HepG2 (cell line): ENCODE results near the gene GSC2. TPM values are rescaled to one million over a fixed set of nuclear protein-coding genes. Genes with fewer than 3 reads are reported as not detected.

Source experiments
- ATAC-seq: fragments of 200-7000 bp; cut with Tn5 transposase; 3 replicates; pipeline ENCODE4 v1.9.1; 2020; ENCODE audit warnings: mild to moderate bottlenecking, moderate library complexity
- BruUV-seq: library from RNA; stranded (reverse); fragments of 400-500 nt; replicated peaks from 2 replicates; lab custom pipeline; 2021; lab: Mats Ljungman, UMichigan
- CTCF ChIA-PET: fragments of 300-600 bp; formaldehyde crosslinking; extraction: SDS; loops from one replicate; lab custom pipeline; 2021; ENCODE audit warnings: low total read pairs, inconsistent platforms, low intra/inter-chr PET ratio; lab: Yijun Ruan, JAX
- POLR2A ChIA-PET: fragments of 350-600 bp; sonication (Branson Sonifier 250); formaldehyde crosslinking; loops from one replicate; lab custom pipeline; 2020; ENCODE audit warnings: antibody characterized with exemption, inconsistent platforms; lab: Yijun Ruan, JAX
- DNase-seq: peaks from one replicate; pipeline ENCODE4 v3.0.0-alpha.2; 2015; ENCODE audit warnings: low spot score
- FAIRE-seq: peaks from 3 replicates; lab custom pipeline; 2011; peaks lifted over from hg19 to GRCh38; lab: Jason Lieb, UNC
- H2AFZ ChIP-seq: one replicate; pipeline ENCODE4 v1.6.1; 2011; ENCODE audit warnings: low read length, inconsistent platforms
- H3K27ac ChIP-seq: fragments of 300-600 bp; 3 replicates; pipeline ENCODE4 v1.8.0; 2011; ENCODE audit warnings: mixed run types, mild to moderate bottlenecking, mixed read lengths, low read length, inconsistent platforms; ENCODE audit not compliant: insufficient read depth; ENCODE audit errors: extremely low read length
- H3K27me3 ChIP-seq, 2 experiments: fragments of 200-600 bp in 1 of 2; 2 replicates in 1 of 2; 3 replicates in 1 of 2; pipeline versions ENCODE4 v1.6.0 to v1.8.0; 2011; ENCODE audit warnings: low read length in 2 of 2, mild to moderate bottlenecking in 2 of 2, moderate library complexity in 2 of 2, inconsistent platforms in 1 of 2; ENCODE audit not compliant: insufficient read depth in 2 of 2, control insufficient read depth in 1 of 2
- H3K36me3 ChIP-seq, 2 experiments: fragments of 200-600 bp in 1 of 2; replicated peaks in 1 of 2; 2 replicates in 1 of 2; 3 replicates in 1 of 2; pipeline versions ENCODE4 v1.5.1 to v1.8.0; 2011; ENCODE audit warnings: low read length in 2 of 2, inconsistent platforms in 1 of 2; ENCODE audit not compliant: insufficient read depth in 2 of 2, control insufficient read depth in 1 of 2
- H3K4me1 ChIP-seq: 2 replicates; pipeline ENCODE4 v1.5.1; 2012; ENCODE audit warnings: low read length, inconsistent platforms; ENCODE audit not compliant: insufficient read depth
- H3K4me2 ChIP-seq: 2 replicates; pipeline ENCODE4 v1.6.0; 2011; ENCODE audit warnings: low read depth, low read length, inconsistent platforms
- H3K4me3 ChIP-seq, 3 experiments: fragments of 200-600 bp in 1 of 3; sonication (generic), shearing (Covaris generic) in 1 of 3; replicated peaks in 1 of 3; 2 replicates each; pipeline ENCODE4 v1.5.1; 2011 to 2016; ENCODE audit warnings: low read length in 3 of 3, inconsistent platforms in 2 of 3, low read depth in 2 of 3, mild to moderate bottlenecking in 2 of 3, control low read depth in 1 of 3, mixed read lengths in 1 of 3; ENCODE audit not compliant: insufficient read depth in 1 of 3
- H3K79me2 ChIP-seq: one replicate; pipeline ENCODE4 v1.6.1; 2011; ENCODE audit warnings: low read length, inconsistent platforms; ENCODE audit not compliant: insufficient read depth
- H3K9ac ChIP-seq: 2 replicates; pipeline ENCODE4 v1.6.0; 2011; ENCODE audit warnings: mild to moderate bottlenecking, low read depth, low read length, inconsistent platforms; ENCODE audit not compliant: insufficient read depth
- H3K9me3 ChIP-seq: 2 replicates; pipeline ENCODE4 v1.5.1; 2012; ENCODE audit warnings: mild to moderate bottlenecking, low read length
- H4K20me1 ChIP-seq: 2 replicates; pipeline ENCODE4 v1.6.0; 2011; ENCODE audit warnings: inconsistent platforms, mild to moderate bottlenecking, low read length, moderate library complexity; ENCODE audit not compliant: insufficient read depth
- GABPB1 ChIP-seq: IDR thresholded peaks from 2 replicates; pipeline ENCODE4 v1.6.1; 2016; ENCODE audit warnings: mild to moderate bottlenecking, missing genetic modification reagents, moderate library complexity, missing compliant biosample characterization
- MAFF ChIP-seq: IDR thresholded peaks from 2 replicates; pipeline ENCODE4 v1.6.1; 2011; ENCODE audit warnings: low read depth, low read length, improper control_type of control experiment
- MAFK ChIP-seq, 2 experiments: IDR thresholded peaks in 1 of 2; conservative IDR thresholded peaks in 1 of 2; 2 replicates each; pipeline ENCODE4 v1.6.1; 2011; ENCODE audit warnings: improper control_type of control experiment in 2 of 2, low read length in 2 of 2
- NFYC ChIP-seq: IDR thresholded peaks from 2 replicates; pipeline ENCODE4 v1.6.1; 2016; ENCODE audit warnings: missing genetic modification reagents, missing compliant biosample characterization
- PRMT3 ChIP-seq: sonication (generic); formaldehyde crosslinking; IDR thresholded peaks from 2 replicates; pipeline ENCODE4 v1.8.1; 2022; ENCODE audit warnings: low read depth, mild to moderate bottlenecking, moderate library complexity, missing genetic modification reagents, borderline replicate concordance
- SIX1 ChIP-seq: sonication (generic); formaldehyde crosslinking; IDR thresholded peaks from 2 replicates; pipeline ENCODE4 v1.4.0; 2020; ENCODE audit warnings: missing genetic modification reagents, borderline replicate concordance
- ZNF44 ChIP-seq: sonication (generic); formaldehyde crosslinking; IDR thresholded peaks from 2 replicates; pipeline ENCODE4 v1.5.1; 2020; ENCODE audit warnings: mild to moderate bottlenecking, missing genetic modification reagents
- ZNF460 ChIP-seq: sonication (generic); formaldehyde crosslinking; IDR thresholded peaks from 2 replicates; pipeline ENCODE4 v1.5.1; 2020; ENCODE audit warnings: missing genetic modification reagents, mild to moderate bottlenecking, borderline replicate concordance
- WGBS: methylation state at CpG from one replicate; pipeline ENCODE4 v1.1.6; 2017; ENCODE audit warnings: low lambda C conversion rate; 5-methylcytosine and 5-hydroxymethylcytosine counted together
- in situ Hi-C: cut with HindIII; loops from 2 replicates; pipeline ENCODE4 v1.10.0; 2017; ENCODE audit warnings: low pct_unique_long_range_greater_than_20kb; ENCODE audit not compliant: extremely low pct_ligation_motif_present
- intact Hi-C: fragments of 100-400 bp; cut with micrococcal nuclease; formaldehyde crosslinking; loops from one replicate; pipeline ENCODE4 v1.10.0; 2022; ENCODE audit not compliant: unreplicated experiment
- polyA plus RNA-seq, 8 experiments: library from polyadenylated mRNA; depleted of rRNA in 3 of 8; stranded (reverse) in 7 of 8; unstranded in 1 of 8; fragments of >200 nt; fragmentation: Illumina TruSeq in 4 of 8; extraction: Trizol in 4 of 8; gene quantifications; 2 replicates each; pipeline versions ENCODE4 v1.2.1 to v1.2.3, GENCODE V29; 2011 to 2016; ENCODE audit warnings: low read depth in 4 of 8, missing spikeins in 1 of 8, mixed read lengths in 1 of 8; ENCODE audit not compliant: insufficient read depth in 1 of 8
- total RNA-seq, 5 experiments: library from RNA; depleted of rRNA; stranded (reverse); fragments of >200 nt; fragmentation: Illumina TruSeq; extraction: Trizol; gene quantifications; 2 replicates each; pipeline ENCODE4 v1.2.3, GENCODE V29; 2016; ENCODE audit warnings: low read depth in 1 of 5
- TF ChIP-seq, protein P1 (sequence below): sonication (generic); formaldehyde crosslinking; conservative IDR thresholded peaks from 2 replicates; pipeline ENCODE4 v1.8.0; 2022; ENCODE audit warnings: low read depth, missing genetic modification reagents

GSC2 gene
- total and polyA plus RNA-seq, 2 of the 13 experiments (the other 11 are each of a cell fraction or from before 2014, with no cell fraction given), result not detected

DNA sequence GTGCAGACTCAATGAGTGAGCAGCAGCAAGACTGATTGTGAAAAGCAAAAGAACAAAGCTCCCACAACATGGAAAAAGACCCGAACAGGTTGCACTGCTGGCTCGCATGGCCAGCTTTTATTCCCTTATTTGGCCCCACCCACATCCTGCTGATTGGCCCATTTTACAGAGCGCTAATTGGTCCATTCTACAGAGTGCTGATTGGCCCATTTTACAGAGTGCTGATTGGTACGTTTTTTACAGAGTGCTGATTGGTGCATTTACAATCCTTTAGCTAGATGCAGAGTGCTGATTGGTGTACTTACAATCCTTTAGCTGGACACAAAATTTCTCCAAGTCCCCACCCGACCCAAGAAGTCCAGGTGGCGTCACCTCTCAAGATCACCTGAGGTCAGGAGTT, 43.8 kb upstream of the GSC2 start:
- DNase-seq, result no peak
- in situ Hi-C loops, result no loop called here
- no peak for ATAC-seq
- H2AFZ ChIP-seq, result no peak overlapping the region
- ChIA-PET CTCF (no interaction called here), POLR2A (interaction anchor here (1.6 kb wide), 1 partner anchor 15 kb away, joined by 4 read pairs; the partner anchor contains the start of gene SLC25A1)
- intact Hi-C loops, result no loop called here
- no peaks in the 10 kb centered on the region for H3K79me2 ChIP-seq
- TF ChIP-seq ZNF460, result no peak
- TF ChIP-seq NFYC (CRISPR knock-in tag), result 0 out of 2 replicates have a peak, but pooled peaks have one; percentile 10
- TF ChIP-seq GABPB1 (CRISPR knock-in tag), result no peak
- no peak for TF ChIP-seq SIX1
- peak in 1 of 2 experiments; percentile 35; a peak in 1 of 4 replicates for TF ChIP-seq MAFK (conservative IDR thresholded peaks at IDR 0.05 in 1 of 2, IDR thresholded peaks at IDR 0.05 in 1 of 2; ENCODE audit: low read length in 2 of 2)
- TF ChIP-seq ZNF44 (CRISPR knock-in tag), result no peak
- peak; percentile 27; the same call in 1 of the 2 replicates for TF ChIP-seq MAFF
- TF ChIP-seq, protein P1, sequence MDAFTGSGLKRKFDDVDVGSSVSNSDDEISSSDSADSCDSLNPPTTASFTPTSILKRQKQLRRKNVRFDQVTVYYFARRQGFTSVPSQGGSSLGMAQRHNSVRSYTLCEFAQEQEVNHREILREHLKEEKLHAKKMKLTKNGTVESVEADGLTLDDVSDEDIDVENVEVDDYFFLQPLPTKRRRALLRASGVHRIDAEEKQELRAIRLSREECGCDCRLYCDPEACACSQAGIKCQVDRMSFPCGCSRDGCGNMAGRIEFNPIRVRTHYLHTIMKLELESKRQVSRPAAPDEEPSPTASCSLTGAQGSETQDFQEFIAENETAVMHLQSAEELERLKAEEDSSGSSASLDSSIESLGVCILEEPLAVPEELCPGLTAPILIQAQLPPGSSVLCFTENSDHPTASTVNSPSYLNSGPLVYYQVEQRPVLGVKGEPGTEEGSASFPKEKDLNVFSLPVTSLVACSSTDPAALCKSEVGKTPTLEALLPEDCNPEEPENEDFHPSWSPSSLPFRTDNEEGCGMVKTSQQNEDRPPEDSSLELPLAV, result no peak
- TF ChIP-seq PRMT3, result no peak
- H3K27me3 ChIP-seq, result no peaks in the 10 kb centered on the region
- no peak overlapping the region for H3K4me2 ChIP-seq
- H3K36me3 ChIP-seq, result peaks cover 0 to 2% of the 10 kb centered on the region in 2 experiments; a peak in 3 of 5 replicates
- no peaks in the 10 kb centered on the region for H4K20me1 ChIP-seq
- H3K9me3 ChIP-seq, result no peaks in the 10 kb centered on the region
- BruUV-seq, result no TSS peak
- no peak overlapping the region for H3K27ac ChIP-seq
- no peak for FAIRE-seq
- WGBS, result 99% methylated on average over 6 of the region's 6 CpGs
- H3K4me3 ChIP-seq, result no peak overlapping the region
- no peak overlapping the region for H3K9ac ChIP-seq
- H3K4me1 ChIP-seq, result no peaks in the 10 kb centered on the region
